ENCODE measurements around the gene MAP3K20.

DNA sequence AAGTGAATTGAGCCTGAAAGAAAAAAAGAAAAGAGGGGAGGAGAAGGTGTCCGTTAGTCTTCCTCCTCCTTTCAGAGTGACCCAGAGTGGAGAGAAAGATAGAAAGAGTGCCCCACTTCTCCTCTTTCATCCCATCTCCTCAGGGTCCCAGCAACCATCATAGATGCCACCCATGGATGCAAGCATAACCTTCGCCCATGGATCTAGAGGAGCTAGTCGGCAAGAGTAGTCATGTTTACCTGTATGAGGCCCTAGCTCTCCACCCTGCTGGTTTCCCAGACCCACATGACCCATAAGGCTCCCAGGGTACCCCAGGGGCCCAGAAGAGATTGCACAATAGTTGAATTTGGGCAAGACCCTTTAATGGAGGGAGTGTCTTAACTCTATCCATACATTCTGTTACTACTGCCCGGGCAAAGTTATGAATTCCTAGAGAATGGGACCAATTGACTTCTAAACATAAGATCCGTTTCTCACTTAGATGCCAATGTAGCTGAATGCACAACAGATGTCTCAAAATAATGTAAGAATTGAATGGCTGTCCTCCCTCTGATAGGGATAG is 223.0 kb downstream of the MAP3K20 start:
- TF ChIP-seq, protein P1, sequence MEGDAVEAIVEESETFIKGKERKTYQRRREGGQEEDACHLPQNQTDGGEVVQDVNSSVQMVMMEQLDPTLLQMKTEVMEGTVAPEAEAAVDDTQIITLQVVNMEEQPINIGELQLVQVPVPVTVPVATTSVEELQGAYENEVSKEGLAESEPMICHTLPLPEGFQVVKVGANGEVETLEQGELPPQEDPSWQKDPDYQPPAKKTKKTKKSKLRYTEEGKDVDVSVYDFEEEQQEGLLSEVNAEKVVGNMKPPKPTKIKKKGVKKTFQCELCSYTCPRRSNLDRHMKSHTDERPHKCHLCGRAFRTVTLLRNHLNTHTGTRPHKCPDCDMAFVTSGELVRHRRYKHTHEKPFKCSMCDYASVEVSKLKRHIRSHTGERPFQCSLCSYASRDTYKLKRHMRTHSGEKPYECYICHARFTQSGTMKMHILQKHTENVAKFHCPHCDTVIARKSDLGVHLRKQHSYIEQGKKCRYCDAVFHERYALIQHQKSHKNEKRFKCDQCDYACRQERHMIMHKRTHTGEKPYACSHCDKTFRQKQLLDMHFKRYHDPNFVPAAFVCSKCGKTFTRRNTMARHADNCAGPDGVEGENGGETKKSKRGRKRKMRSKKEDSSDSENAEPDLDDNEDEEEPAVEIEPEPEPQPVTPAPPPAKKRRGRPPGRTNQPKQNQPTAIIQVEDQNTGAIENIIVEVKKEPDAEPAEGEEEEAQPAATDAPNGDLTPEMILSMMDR (IDR thresholded peaks at IDR 0.05), result no peak
- TF ChIP-seq EP300 (IDR thresholded peaks at IDR 0.05; ENCODE audit: low read depth) (no peak), POLR2A (IDR thresholded peaks at IDR 0.05) (no peak), POLR2AphosphoS5 (IDR thresholded peaks at IDR 0.05) (no peak)

Measured in transverse colon (tissue), 4 donors.